NCI-H446 treated with DMSO at 0.1 percent for 48 hours (cell line): ENCODE measurements around the gene SPATA1.
"Not testable (repeated sequence)": the region's sequence is repeated elsewhere in the genome, so short reads cannot be mapped to it uniquely, and the experiment has no call there.

ENCODE experiments used
- DNase-seq: peaks from one replicate; lab custom pipeline; 2025; lab: John Stamatoyannopoulos, UW

Gene SPATA1

DNA sequence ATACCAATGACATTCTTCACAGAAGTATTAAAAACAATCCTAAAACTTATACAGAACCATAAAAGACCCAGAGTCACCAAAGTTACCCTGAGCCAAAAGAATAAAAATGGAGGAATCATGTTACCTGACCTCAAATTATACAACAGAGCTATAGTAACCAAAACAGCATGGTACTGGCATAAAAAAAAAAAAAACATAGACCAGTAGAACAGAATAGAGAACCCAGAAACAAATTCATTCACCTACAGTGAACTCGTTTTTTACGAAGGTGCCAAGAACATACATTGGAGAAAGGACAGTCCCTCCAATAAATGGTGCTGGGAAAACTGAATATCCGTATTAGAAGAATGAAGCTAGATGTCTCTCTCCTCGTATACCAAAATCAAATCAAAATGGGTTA lies 2.8 kb downstream of the SPATA1 start:
- no peak for DNase-seq

DNA sequence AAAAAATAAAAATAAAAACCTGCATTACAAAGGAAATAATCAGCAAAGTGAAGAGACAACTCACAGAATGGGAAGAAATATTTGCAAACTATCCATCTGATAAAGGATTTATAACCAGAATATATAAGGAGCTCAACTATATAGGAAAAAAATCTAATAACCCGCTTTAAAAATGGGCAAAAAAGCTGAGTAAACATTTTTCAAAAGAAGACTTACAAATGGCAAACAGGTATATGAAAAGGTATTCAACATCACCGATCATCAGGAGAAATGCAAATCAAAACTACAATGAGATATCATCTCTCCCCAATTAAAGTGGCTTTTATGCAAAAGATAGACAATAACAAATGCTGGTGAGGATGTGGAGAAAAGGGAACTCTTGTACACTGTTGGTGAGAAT lies 4.0 kb downstream of the SPATA1 start:
- no peak for DNase-seq

DNA sequence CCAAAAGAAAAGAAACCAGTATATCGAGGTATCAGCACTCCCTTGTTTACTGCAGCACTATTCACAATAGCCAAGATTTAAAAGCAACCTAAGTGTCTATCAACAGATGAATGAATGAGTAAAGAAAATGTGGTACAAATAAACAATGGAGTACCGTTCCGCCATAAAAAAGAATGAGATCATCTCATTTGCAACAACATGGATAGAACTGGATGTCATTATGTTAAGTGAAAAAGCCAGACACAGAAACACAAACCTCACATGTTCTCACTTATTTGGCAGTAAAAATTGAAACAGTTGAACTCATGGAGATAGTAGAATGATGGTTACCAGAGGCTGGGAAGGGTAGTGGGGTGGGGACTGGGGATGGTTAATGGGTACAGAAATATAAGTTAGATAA lies 4.5 kb downstream of the SPATA1 start:
- no peak for DNase-seq

DNA sequence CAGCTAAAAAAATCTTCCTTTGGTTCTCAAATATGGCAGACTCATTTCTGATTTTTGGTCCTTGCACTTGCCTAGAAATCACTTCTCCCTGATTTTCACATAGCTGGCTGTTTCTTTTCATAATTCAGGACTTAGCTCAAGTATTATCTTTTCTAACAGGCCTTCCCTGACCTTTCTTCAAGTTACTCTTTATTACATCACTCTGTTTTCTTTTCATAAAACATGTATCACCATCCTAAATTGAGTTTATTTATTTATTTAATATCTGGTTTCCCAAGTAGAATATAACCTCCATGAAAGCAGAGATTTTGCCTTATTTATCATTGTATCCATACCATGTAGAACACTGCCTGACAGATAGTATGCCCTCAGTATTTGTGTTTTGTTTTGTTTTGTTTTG lies 18.4 kb downstream of the SPATA1 start:
- DNase-seq: no peak

DNA sequence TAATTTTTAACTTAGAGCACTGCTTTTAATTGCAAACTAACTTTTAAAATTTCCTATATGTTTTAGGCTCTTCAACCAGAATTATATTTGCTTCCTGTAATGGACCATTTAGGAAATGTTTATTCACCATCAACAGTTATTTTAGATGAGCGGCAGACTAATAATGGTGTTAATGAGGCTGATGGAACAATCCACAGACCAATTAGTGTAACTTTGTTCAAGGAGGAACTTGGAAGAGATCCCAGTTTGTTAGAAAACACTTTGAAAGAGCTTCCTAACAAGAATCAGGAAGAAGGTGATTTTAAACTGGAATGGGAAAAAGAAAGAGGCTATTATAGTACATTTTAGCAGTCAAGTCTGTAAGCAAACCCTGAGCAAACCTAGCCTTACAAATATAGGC lies 19.6 kb downstream of the SPATA1 start:
- DNase-seq: no peak

DNA sequence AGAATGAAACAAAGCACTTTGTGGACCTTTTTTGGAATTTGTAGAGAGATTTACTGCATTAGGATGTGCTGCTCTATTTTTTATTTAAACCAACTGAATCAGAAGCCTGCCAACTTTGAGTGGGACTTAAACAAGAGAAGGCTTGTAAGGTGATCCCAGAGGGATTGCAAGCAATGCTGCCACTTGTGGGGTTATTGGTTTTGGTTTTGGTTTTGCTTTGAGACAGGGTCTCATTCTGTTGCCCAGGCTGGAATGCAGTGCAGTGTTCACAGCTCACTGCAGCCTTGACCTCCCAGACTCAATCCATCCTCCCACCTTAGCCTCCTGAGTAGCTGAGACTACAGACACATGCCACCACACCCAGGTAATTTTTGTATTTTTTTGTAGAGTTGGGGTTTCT lies 32.4 kb downstream of the SPATA1 start:
- no peak for DNase-seq

DNA sequence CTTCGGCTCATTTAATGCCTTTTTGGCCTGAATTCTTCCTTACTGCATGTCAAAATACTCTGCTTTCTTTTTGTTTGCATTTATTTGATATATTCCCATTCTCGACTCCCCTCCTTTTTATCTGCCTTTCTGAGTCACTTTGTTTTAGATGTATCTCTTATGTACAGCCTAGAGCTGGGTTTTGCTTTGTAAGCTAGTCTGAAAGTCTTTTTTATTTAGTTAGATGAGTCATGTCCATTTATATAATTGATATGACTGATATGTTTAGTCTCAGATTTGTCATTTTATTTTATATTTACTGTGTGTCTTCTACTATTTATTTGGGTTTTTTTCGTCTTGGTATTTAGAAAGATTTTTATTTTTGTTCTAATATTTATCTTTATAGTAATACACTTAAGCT lies 33.8 kb downstream of the SPATA1 start:
- no peak for DNase-seq

DNA sequence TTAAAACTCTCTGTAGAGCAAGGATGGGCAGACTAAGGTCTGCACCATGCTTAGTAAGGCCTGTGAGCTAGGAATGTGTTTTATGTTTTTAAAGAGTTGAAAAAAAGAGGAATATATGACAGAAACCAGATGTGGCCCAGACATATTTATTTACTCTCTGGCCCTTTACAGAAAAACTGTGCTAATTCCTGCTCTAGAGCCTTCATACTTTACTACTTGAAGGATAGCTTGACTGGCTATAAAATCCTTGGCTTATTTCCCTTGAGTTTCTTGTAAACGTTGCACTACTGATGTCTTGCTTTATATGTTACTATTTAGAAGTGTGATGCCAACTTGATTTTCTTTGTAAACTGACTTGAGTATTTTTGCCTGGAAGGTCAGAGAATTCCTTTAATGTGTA lies 34.6 kb downstream of the SPATA1 start:
- no peak for DNase-seq

DNA sequence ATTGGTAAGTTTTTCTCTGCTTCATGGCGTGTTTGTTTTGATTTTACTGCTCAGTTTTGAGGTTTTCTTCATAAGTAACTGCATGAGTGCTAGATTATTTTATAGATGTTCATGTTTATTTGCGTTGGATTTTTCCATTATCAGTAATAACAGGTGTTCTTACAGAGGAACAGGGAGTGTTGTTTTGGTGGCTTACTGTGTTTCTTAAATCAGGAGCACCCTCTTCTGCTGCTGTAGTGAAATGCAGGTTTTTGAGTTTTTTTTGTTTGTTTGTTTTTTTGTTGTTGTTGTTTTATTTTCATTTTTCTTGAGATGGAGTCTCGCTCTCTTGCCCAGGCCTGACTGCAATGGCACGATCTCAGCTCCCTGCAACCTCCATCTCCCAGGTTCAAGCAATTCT lies 35.5 kb downstream of the SPATA1 start:
- no peak for DNase-seq

DNA sequence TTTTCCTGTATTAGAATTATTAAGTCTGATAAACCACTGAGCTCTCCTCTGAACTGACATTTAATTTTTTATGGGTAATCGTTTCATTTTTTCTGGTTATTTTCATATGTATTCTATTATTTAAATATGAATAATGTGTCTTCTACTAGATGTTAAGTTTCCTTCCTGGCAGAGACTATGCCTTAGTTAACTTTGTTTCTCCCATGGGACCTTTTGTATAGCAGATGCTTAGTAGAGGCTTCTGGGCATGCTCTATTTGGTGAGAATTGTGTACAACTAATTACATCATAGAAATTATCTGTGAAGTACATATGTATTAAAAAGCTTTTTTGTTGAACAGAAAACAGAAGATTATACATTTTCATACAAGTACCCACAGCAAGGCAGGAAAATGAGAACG lies 44.6 kb downstream of the SPATA1 start:
- DNase-seq: peak; percentile 25

DNA sequence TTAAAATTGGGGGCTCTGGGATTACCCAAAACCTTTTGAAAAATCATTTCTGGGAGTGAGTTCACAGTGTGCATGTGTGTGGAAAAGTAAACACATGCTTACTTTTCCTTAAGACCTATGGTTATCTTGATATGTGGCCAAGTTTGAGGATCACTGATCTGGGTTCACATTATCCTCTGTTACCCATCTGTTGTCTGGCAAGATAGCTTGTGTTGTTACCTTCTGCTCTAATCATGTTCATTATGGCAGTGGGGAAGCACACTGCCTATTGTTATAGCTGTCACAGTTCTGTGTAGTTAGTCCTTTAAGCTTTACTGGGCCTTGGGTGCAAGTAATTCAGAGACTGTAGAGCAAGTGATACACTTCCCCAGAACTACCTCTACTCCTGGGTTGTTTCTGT lies 63.0 kb downstream of the SPATA1 start:
- DNase-seq: peak; percentile 35

DNA sequence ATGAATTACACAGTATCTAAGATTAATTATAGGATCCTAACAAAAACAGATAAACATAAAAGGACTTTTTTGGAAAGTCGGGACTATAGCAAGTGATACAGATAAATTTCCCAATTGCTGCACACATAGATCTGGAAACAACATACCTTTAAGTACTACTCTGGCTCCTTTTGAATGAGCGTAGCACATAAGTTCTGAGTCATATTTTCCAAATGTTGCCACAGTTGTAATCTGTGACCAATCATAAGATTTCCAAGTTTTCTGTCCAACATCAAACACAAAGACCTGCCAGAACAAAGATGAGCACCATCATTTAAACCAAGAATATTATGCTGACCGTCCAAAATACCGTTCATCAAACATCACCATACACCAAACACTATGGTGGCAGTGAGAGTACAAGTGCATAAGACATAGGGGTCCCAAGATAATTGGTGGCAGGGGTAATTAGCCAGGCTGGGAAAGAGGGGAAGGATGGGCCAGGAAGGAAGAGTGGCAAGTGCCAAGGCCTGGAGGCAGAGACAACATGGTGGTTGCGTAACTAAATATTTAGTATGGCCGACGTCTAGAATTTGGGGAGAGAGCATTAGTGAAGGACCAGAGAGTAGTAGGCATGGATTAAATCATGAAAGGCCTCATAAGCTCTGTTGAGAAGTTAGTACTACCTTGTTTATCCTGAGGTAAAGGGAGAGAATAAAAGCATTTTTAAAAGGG lies 64.4 kb downstream of the SPATA1 start:
- DNase-seq: no peak

DNA sequence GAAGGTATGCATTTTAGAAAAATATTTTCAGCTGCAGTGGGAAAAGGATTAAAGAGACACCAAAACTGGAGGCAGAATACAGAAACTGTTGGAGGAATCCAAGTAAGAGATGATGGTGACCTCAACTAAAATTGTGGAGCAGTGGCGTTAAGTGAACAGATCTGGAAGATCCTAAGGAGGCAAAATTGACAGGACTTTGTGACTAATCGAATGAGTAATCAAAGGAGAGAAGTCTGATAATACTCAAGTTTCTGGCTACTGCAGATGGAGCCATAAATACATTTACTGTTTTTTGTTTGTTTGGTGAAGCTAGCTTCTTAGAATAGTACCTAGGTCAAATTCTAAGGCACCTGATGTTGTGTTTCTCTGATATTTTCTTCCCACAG lies 65.0 kb downstream of the SPATA1 start:
- no peak for DNase-seq

DNA sequence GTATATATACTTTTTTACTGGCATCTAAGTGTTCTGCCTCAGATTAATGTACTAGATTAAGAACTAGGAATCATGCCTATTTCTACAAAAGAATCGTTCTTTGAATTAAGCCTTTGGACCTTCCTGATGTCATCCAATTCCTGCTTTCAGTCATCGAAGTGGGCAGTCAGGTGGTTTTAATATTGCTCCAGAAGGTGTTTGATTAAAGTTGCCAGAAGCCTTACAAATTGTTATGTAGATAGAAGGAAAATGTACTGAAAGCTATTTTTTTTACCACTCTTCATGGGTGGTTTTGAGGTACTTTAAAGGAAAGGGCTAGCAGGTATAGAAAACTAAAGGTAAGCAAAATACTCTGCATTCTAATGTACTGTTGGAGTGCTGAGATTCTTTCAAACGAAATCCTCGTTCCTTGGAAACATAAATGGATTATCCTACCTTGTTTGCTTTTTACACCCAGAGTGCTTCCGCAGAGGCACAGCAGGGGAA lies 67.3 kb downstream of the SPATA1 start:
- DNase-seq: no peak

DNA sequence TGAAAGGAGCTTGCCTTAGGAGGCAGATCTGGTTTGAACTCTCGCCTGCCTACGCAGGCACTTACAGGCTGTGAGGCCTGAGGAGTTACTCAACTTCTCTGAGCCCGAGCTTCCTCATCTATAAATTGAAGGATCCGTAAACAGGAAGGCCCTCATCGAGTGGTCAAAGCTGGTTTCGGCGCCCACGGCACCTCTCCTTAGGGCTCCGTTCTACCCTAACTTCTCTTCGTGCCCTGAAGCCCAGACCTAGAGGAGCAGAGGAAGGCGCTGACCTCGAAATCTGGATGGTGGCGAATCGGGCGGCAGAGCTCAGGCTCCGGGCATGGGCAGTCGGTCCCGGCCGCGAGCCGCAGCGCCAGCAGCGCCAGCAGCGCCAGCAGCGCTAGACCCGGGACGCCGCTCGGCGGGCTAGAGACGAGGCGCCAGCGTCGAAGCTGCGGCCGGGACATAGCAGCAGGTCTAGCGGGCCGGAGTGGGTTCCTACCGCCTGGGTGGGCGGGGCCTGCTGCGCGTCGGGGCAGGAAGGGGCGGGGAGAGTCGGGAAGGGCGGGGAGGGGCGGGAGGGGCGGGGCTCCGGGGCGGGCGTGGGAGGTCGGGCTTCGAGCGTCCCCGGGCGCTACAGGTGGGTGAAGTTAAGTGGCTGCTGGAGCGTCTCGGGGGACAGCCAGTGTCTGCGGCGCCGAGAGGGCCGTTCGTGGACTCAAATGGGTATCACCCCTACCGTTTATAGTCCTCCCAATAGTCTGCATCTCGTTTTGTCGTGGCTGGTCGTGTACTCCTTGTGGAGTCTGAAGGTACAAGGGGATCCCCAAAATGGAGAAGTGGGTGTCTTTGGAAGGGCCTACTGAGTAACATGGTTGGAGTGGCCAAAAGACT lies 68.0 kb downstream of the SPATA1 start, which contains the start of gene CTBS:
TSS of gene CTBS (minus strand) at position 474 of the 876 bp plus-strand sequence. CDS start at position 449, 25 bp downstream.
- peak; percentile 72 for DNase-seq

DNA sequence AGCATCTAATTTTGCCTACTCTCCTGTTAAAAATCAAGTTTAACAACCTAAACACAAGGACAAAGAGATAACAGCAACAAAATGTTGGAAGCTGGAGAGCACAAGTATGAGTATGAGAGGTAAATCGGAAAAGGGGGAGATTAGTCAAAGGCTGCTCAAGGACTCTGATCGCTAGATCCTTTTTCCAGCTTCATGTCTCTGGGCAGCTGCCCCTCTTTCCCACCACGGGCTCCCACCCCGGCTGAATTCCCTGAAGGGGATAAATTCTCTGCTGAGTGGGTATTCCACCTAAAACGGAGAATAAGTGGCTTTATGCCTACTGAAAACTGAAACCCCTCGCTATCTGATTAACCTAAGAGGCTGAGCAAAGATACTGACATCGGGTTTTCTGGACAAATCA lies 68.8 kb downstream of the SPATA1 start:
- no peak for DNase-seq

DNA sequence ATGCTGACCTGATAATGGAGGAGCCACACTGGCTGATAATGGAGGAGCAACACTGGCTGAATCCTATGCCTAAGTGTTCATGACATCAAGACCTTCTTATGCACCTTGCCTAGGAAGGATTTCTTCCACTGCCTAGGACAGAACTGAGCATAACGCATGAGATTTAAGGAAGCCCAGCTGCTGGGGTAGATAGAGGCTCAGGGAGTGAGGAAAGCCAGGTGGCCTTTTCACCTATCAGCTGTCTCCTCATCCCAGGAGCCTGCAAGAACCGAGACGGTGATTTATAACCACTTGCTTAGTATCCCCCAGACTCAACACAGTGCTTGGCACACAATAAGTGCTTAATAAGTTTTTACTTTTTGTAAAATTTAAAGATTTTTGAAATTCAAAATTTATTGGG lies 75.5 kb downstream of the SPATA1 start:
- no peak for DNase-seq

DNA sequence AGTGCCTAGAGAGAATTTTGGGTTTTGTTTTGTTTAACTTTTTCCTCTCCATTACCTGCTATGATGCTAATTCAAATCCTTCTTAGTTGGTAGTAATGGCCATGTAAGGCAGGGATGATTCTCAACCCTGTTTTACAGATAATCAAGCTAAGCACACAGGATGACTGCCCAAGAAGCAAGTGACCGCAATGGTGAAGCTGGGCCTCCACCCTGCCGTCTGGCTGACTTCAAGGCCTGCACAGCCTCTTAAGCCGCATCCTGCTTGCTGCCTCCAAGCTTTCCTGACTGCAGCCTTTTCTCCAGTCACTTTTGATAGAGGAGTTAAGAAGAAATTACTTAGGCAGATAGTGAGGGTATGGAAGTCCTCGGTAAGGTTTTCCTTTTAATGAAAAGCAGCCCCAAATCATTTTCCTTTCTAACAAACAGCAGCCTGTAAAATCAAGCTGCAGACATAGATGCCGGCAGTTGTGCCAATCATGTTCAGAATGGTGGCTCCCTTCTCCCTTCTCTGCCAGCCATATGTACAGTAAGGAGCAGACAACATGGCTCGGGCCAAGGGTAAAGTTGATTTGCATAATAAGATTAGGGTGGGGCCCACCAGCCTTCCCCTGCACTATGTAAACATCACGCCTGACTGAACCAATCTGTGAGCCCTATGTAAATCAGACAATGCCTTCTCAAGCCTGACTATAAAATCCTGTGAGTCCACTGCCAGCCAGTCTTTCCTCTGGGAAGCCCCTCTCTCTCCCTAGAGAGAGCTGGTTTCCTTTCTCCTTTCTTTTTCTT lies 76.8 kb downstream of the SPATA1 start:
- peak; percentile 85 for DNase-seq

DNA sequence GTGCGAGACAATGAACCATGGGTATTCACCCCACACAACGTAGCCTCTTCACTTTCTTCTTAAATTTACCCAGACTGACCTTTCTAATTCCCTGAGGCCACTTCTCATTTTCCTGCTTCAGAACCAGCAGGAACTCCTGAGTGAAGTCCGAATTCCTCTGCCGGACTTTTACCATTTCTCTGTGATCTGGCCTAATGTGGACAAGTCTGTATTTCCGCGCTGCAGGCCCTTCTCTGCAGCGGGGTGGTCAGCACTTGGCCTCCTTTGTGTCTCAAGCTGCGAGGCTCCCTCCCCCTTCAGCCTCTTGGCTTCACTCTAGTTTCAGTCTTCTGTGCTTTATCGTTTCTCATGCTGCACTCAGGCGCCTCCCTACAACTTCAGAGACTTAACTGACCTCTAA lies 77.5 kb downstream of the SPATA1 start:
- no peak for DNase-seq

DNA sequence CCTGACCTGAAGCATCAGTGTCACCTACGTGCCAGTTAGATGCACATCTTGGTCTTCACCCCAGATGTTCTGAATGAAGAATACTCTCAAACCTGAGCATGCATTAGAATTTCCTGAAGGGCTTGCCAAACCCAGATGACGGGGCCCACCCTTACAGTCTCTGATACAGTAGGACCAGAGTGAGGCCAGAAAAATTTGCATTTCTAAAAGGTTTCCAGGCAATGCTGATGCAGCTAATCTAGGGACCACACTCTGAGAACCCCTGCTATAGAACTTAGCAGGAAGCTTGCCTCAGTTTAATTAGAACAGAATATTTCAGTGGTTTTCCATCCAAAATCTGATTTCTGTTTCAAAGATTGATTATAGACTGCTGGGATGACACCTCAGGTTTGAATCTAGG lies 77.9 kb downstream of the SPATA1 start:
- no peak for DNase-seq

DNA sequence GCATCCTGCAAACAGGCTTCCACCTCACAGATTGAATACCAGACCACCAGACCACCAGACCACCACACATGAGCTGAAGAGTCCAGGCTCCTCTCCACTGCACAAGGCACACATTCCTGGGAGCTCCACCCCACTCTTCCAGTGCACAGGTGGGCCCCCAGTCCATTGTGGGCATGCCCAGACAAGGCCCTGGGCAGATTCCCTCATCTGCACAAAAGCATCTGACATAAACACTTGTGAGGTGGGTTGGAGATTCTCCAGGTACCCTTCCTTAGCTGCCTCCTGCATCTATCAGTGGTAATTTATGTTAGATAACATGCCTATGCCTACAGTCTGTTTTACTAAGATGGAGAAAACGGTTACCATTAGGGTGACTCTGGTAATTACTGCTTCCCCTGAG lies 79.6 kb downstream of the SPATA1 start:
- DNase-seq: no peak

DNA sequence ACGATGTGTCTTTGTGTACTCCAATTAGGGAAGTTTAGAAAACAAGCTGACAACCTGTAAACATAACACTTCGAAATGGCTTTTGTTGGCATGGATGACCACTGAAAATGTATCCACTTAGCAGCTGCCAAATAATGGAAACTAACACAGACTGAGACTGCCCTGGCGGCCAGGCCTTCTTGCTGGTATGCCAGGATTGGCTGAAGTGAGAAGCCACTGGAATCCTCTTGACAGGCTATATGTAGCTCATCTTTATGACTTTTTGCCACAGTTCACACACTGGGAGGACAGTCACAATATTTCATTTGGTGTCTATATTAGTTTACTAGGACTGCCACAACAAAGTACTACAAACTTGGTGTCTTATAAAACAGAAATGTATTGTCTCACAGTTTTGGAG lies 80.9 kb downstream of the SPATA1 start:
- DNase-seq: peak; percentile 44

DNA sequence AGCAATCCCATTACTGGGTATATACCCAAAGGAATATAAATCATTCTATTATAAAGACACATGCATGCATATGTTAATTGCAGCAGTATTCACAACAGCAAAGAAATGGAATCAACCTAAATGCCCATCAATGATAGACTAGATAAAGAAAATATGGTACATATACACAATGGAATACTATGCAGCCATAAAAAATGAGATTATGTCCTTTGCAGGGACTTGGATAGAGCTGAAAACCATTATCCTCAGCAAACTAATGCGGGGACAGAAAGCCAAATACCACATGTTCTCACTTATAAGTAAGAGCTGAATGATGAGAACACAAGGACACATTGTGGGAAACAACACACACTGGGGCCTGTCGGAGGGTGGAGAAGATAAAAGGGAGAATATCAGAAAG lies 88.8 kb downstream of the SPATA1 start:
- not testable (repeated sequence) for DNase-seq
